Activated CD8-positive, alpha-beta memory T cell treated with anti-CD3 and anti-CD28 coated beads, Interleukin-2, amount 10 ng/mL, durations not matched to agents 7 days and 5 days (primary cell): Measurements from ENCODE around the gene RHD. TPM values are rescaled to one million over a fixed set of nuclear protein-coding genes. Genes with fewer than 3 reads are reported as not detected.
A peak's percentile ranks its signal among the peaks of the same experiment; 100 is the strongest.
"Not testable (repeated sequence)": the region's sequence is repeated elsewhere in the genome, so short reads cannot be mapped to it uniquely, and the experiment has no call there.

Source experiments
- ATAC-seq: fragments of 150-1000 bp; cut with Tn5 transposase; one replicate; pipeline ENCODE4 v1.10.0; 2021; ENCODE audit warnings: moderate library complexity
- CTCF ChIA-PET: fragments of 350-600 bp; sonication (Branson Sonifier 250); formaldehyde crosslinking; loops from one replicate; lab custom pipeline; 2021; ENCODE audit warnings: antibody characterized with exemption; lab: Charles Lee
- DNase-seq: peaks from one replicate; pipeline ENCODE4 v3.0.0-alpha.2; 2020
- H3K27ac Mint-ChIP-seq: one replicate; pipeline ENCODE4 v1.8.0; 2021; ENCODE audit warnings: mild to moderate bottlenecking, mixed read lengths
- H3K27me3 Mint-ChIP-seq: one replicate; pipeline ENCODE4 v1.8.0; 2021; ENCODE audit warnings: mixed read lengths
- H3K36me3 Mint-ChIP-seq: one replicate; pipeline ENCODE4 v1.8.0; 2021; ENCODE audit warnings: mild to moderate bottlenecking, mixed read lengths
- H3K4me1 Mint-ChIP-seq: one replicate; pipeline ENCODE4 v1.8.0; 2021; ENCODE audit warnings: mixed read lengths
- H3K4me3 Mint-ChIP-seq: one replicate; pipeline ENCODE4 v1.8.0; 2021; ENCODE audit warnings: mild to moderate bottlenecking, moderate library complexity, mixed read lengths
- H3K9me3 Mint-ChIP-seq: one replicate; pipeline ENCODE4 v1.8.0; 2022; ENCODE audit warnings: low read depth, mixed read lengths
- total RNA-seq, 2 experiments: library from RNA; stranded (reverse); gene quantifications; one replicate each; pipeline ENCODE4 v1.2.3, GENCODE V29; 2021

Gene RHD
- total RNA-seq, 2 experiments from 2014 or later: not detected

DNA sequence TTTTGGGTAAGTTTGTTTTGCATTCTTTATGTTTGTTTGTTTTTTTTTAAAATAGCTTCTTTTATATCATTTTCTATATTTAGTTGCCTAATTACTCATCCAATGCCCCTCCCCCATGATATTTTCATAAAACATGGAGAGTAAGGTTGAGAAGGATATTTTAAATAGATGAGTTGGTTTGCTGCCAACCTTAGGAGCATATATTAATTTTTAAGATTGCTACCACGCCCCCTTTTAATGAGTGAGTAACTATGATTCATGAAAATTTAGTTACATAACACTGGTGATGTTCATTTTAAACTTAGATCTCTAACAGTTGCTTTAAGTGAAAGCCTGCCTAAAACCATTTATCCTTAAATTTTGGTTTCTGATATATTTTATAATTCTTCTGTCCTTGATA, 84.5 kb downstream of the RHD start:
- H3K9me3 Mint-ChIP-seq: no peaks in the 10 kb centered on the region
- H3K36me3 Mint-ChIP-seq: peaks cover 57% of the 10 kb centered on the region
- H3K4me1 Mint-ChIP-seq: peaks cover 42% of the 10 kb centered on the region
- peak overlapping the region; percentile 80 for H3K27ac Mint-ChIP-seq
- H3K4me3 Mint-ChIP-seq: peak overlapping the region; percentile 11
- no peaks in the 10 kb centered on the region for H3K27me3 Mint-ChIP-seq
- DNase-seq: no peak
- CTCF ChIA-PET: interaction anchor here (0.6 kb wide), 1 partner anchor 14 kb away, joined by 3 read pairs; no protein-coding TSS in a partner anchor
- no peak for ATAC-seq

DNA sequence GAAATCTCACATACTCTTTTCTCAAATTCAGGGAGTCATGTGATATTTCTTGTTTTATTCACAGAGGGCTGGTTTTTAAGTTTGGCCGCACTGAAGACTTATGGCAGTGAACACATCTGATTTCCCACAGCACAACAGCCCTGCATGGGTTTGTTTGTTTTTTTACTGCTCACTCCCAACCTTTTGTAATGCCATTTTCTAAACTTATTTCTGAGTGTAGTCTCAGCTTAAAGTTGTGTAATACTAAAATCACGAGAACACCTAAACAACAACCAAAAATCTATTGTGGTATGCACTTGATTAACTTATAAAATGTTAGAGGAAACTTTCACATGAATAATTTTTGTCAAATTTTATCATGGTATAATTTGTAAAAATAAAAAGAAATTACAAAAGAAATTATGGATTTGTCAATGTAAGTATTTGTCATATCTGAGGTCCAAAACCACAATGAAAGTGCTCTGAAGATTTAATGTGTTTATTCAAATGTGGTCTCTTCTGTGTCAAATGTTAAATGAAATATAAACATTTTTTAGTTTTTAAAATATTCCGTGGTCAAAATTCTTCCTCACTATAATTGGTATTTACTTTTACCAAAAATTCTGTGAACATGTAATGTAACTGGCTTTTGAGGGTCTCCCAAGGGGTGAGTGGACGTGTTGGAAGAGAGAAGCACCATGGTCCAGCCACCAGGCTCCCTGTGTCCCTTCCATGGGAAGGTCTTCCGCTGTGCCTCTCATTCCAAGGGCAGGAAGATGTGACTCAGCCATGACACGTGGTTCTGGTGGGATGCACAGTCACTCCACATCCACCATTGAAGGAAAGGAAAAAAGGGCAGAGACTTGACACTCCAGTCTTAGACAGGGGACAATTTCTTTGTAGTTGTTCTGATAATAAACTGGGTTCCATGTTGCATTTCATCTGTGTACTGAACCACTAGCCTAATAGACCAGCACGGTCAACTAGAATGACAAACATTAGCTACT, 88.6 kb downstream of the RHD start:
- CTCF ChIA-PET: no interaction called here

DNA sequence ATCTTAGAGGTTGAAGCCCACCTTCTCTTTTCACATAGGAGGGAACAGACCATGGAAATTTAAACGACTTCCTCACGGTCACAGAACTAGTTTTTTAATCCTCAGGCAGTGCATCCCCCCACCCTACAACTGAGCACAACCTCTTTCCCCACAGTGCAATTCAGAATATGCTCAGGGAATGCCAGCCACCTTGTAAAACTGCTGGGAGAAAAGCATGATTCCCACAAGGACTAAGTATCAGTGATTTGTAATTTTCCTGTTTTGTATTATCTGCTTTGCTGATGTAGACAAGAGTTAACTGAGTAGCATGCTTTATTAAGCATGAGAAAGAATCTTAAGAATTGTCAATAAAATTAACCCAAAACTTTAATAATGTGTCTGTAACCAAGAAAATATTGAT, 89.6 kb downstream of the RHD start:
- Mint-ChIP-seq H3K27ac (no peak overlapping the region), H3K4me1 (peaks cover 29% of the 10 kb centered on the region), H3K9me3 (no peaks in the 10 kb centered on the region), H3K27me3 (no peaks in the 10 kb centered on the region), H3K36me3 (peaks cover 36% of the 10 kb centered on the region), H3K4me3 (no peak overlapping the region)
- DNase-seq (no peak), ATAC-seq (no peak)
- CTCF ChIA-PET: no interaction called here

More for the DNA sequence above, 88.6 kb downstream of the RHD start:
- Mint-ChIP-seq H3K36me3 (peaks cover 42% of the 10 kb centered on the region), H3K4me3 (no peak overlapping the region), H3K27me3 (no peaks in the 10 kb centered on the region), H3K27ac (no peak overlapping the region), H3K9me3 (no peaks in the 10 kb centered on the region), H3K4me1 (peaks cover 38% of the 10 kb centered on the region)
- no peak for DNase-seq
- no peak for ATAC-seq

DNA sequence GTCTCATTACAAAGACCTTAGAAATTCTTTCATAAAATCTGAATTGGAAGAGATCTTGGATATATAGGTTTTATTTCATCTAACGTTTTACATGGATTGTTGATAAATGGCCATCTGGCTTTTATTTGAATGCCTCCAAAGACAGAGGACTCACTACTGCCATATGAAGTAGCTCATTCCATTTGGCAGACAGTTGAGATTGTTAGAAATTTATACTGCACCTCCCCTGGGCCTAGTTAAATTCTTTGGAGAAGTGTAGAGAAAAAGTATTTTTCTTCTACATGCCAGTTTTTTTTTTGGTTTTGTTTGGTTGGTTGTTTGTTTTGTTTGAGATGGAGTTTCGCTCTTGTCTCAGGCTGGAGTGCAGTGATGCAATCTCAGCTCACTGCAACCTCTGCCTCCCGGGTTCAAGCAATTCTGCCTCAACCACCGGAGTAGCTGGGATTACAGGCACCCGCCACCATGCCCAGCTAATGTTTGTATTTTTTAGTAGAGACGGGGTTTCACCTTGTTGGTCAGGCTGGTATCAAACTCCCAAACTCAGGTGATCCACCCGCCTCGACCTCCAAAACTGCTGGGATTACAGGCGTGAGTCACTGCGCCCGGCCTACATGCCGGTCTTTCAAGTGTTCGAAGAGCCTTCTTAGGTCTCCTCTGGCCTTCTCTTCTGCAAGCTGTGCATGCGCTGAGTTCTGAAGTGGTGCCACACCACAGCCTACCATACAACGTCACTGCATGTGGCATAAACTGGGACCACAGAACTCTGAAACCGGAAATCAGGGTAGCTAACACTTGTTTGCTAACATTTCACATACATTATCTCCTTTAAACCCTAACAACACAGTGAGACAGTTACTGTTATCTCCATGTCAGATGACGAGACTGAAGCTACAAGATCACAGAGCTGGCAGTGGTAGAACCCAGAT, 90.6 kb downstream of the RHD start:
- ATAC-seq: peak; percentile 86
- Mint-ChIP-seq H3K36me3 (peaks cover 28% of the 10 kb centered on the region), H3K4me1 (peaks cover 21% of the 10 kb centered on the region)
- H3K9me3 Mint-ChIP-seq, DNase-seq, H3K27me3 Mint-ChIP-seq, CTCF ChIA-PET, H3K27ac Mint-ChIP-seq, H3K4me3 Mint-ChIP-seq: not testable (repeated sequence)

DNA sequence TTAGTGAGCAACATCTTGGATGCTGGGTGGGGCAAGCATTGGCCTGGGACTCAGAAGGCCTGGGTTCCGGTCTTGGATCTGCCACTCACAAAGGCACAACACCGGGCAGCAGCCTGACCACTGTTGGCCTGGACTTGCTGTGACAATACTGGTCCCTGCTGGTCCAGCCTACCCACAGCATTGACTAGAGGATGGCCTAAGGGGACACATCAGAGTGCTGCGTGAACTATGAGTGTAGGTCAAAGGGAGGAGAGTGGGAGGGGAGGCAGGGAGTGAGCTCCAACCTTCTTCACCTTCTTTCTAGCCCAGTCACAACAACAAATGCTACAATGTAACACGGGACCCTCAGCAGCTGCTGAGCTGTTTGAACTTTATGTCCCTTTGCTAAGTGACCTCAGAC, 96.9 kb downstream of the RHD start:
- H3K9me3 Mint-ChIP-seq: no peaks in the 10 kb centered on the region
- DNase-seq (no peak), ATAC-seq (no peak)
- H3K27me3 Mint-ChIP-seq: no peaks in the 10 kb centered on the region
- no peaks in the 10 kb centered on the region for H3K4me1 Mint-ChIP-seq
- no peak overlapping the region for H3K4me3 Mint-ChIP-seq
- CTCF ChIA-PET: interaction anchor here (0.9 kb wide), 1 partner anchor 10 kb away, joined by 3 read pairs; no protein-coding TSS in a partner anchor
- no peaks in the 10 kb centered on the region for H3K36me3 Mint-ChIP-seq
- H3K27ac Mint-ChIP-seq: no peak overlapping the region

DNA sequence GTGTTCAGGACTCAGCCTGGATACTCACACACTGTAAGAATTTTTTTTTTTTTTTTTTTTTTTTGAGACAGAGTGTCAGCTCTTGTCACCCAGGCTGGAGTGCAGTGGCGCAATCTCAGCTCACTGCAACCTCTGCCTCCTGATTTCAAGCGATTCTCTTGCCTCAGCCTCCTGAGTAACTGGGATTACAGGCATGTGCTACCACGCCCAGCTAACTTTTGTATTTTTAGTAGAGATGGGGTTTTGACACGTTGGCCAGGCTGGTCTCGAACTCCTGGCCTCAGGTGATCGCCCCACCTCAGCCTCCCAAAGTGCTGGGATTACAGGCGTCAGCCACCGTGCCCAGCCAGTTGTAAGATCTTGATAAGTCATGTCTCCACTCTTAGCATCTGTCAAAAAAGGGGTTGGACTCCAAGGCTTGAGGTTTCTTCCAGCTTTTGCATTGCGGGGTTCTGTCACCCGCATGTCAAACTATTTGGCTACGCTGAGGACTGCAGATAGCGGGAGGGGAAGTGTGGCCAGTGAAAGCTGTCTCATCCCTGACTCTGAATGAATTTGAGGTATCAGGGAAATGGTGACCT, 97.5 kb downstream of the RHD start:
- H3K9me3 Mint-ChIP-seq, H3K4me3 Mint-ChIP-seq: not testable (repeated sequence)

DNA sequence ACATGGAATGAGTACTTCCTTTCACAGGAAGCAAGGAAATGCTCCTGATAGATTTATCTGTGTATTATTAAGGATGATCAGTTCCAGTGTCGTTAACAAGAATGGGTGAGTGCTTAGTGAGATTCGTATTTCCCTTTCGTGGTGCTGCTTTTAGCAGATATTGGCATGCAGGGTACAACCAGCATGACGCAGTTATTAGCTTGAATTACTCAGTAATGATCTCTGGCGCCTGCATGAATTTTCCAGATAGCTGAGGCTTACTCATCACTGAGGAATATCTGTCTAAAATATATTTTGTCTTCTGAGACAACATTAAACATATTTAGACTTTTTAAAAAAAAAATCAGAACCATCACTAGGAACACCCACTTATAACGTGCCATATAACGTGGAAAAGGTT, 99.4 kb downstream of the RHD start:
- DNase-seq, H3K36me3 Mint-ChIP-seq, ATAC-seq, H3K27me3 Mint-ChIP-seq, H3K4me1 Mint-ChIP-seq, H3K27ac Mint-ChIP-seq, H3K4me3 Mint-ChIP-seq, CTCF ChIA-PET, H3K9me3 Mint-ChIP-seq: not testable (repeated sequence)

More for the DNA sequence above, 97.5 kb downstream of the RHD start:
- CTCF ChIA-PET: interaction anchor here (0.9 kb wide), 1 partner anchor 11 kb away, joined by 3 read pairs; no protein-coding TSS in a partner anchor
- H3K27me3 Mint-ChIP-seq, DNase-seq, H3K4me1 Mint-ChIP-seq, H3K27ac Mint-ChIP-seq, H3K36me3 Mint-ChIP-seq, ATAC-seq: not testable (repeated sequence)

DNA sequence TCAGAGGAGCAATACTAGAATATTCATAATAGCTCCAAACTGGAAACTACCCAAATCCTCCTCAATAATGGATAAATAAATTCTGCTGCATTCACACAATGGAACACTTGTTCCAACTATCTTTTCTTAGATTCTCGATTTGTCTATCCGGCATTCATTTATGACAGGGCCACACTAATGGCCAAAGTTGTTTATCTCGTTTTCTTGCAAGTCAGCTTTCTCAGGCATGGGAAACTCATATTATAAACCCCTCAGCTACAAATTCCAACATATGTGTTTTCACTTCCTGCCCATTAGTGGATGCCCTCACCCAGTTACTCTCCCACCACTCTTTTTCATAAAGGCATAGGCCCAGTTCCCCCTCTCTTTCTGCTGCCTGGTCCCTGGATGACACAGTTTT, 106.1 kb downstream of the RHD start:
- not testable (repeated sequence) for H3K9me3 Mint-ChIP-seq, ATAC-seq, H3K27me3 Mint-ChIP-seq

More for the DNA sequence above, 106.1 kb downstream of the RHD start:
- H3K4me3 Mint-ChIP-seq, H3K4me1 Mint-ChIP-seq, DNase-seq, CTCF ChIA-PET, H3K27ac Mint-ChIP-seq, H3K36me3 Mint-ChIP-seq: not testable (repeated sequence)

Other genes with a start within 250 kb of the RHD start
- 10 to 100 TPM; 33.0 to 33.8 TPM for gene SYF2, start 40.0 kb upstream of the RHD start, total RNA-seq
- 100 to 1,000 TPM; 160 to 240 TPM for gene RSRP1, start 25.1 kb upstream of the RHD start, total RNA-seq
- 100 to 1,000 TPM; 130 to 162 TPM for gene TMEM50A, start 65.8 kb downstream of the RHD start, total RNA-seq
- not detected for gene RHCE, start 148.3 kb downstream of the RHD start, total RNA-seq
- gene MACO1, start 158.4 kb downstream of the RHD start, total RNA-seq: 10 to 100 TPM; 13.0 to 15.7 TPM